Dedifferentiated amniotic fluid mesenchymal stem cell (primary cell): ENCODE measurements around the gene TBC1D13.
"Not testable (repeated sequence)": the region's sequence is repeated elsewhere in the genome, so short reads cannot be mapped to it uniquely, and the experiment has no call there.

ENCODE experiments used
- DNase-seq: peaks from one replicate; pipeline ENCODE4 v3.0.0-alpha.2; 2016; ENCODE audit errors: extremely low spot score

TBC1D13 gene

GRCh38 chr9:128782669-128783068, 4.4 kb upstream of the TBC1D13 start:
- no peak for DNase-seq

- DNase-seq = no peak
Observed at GRCh38 chr9:128785427-128785826, 1.6 kb upstream of the TBC1D13 start.

GRCh38 chr9:128787659-128788058, 606 bp downstream of the TBC1D13 start:
- no peak for DNase-seq

- no peak for DNase-seq
Observed at GRCh38 chr9:128788445-128788844, 1.4 kb downstream of the TBC1D13 start.

GRCh38 chr9:128790536-128790935, 3.5 kb downstream of the TBC1D13 start:
- no peak for DNase-seq

- no peak for DNase-seq
Observed at GRCh38 chr9:128792134-128792533, 5.1 kb downstream of the TBC1D13 start.

- DNase-seq = no peak
Observed at GRCh38 chr9:128792978-128793686, 6.1 kb downstream of the TBC1D13 start.

- DNase-seq = not testable (repeated sequence)
Observed at GRCh38 chr9:128794961-128795360, 7.9 kb downstream of the TBC1D13 start.

- no peak for DNase-seq
Observed at GRCh38 chr9:128798896-128799295, 11.8 kb downstream of the TBC1D13 start.

GRCh38 chr9:128800061-128800460, 13.0 kb downstream of the TBC1D13 start:
- no peak for DNase-seq

GRCh38 chr9:128802482-128802881, 15.4 kb downstream of the TBC1D13 start:
- no peak for DNase-seq

GRCh38 chr9:128805661-128806060, 18.6 kb downstream of the TBC1D13 start:
- no peak for DNase-seq

- DNase-seq = no peak
Observed at GRCh38 chr9:128807827-128808226, 20.8 kb downstream of the TBC1D13 start.

- no peak for DNase-seq
Observed at GRCh38 chr9:128808543-128808942, 21.5 kb downstream of the TBC1D13 start.

- DNase-seq = no peak
Observed at GRCh38 chr9:128809036-128809599, 22.1 kb downstream of the TBC1D13 start.

- DNase-seq = no peak
Observed at GRCh38 chr9:128809831-128810230, 22.8 kb downstream of the TBC1D13 start.

- no peak for DNase-seq
Observed at GRCh38 chr9:128810873-128811272, 23.8 kb downstream of the TBC1D13 start.

GRCh38 chr9:128818099-128818838, 31.2 kb downstream of the TBC1D13 start, which contains the start of gene ENDOG:
Gene ENDOG, plus strand, starts transcription at chr9:128818500. Its CDS starts 185 bp downstream, at chr9:128818685.
- peak; percentile 96 for DNase-seq

- no peak for DNase-seq
Observed at GRCh38 chr9:128818839-128819715, 32.0 kb downstream of the TBC1D13 start.

GRCh38 chr9:128819716-128820664, 32.9 kb downstream of the TBC1D13 start:
- no peak for DNase-seq
